ENCODE data around the gene SLC16A3.

SLC16A3 gene

GRCh38 chr17:82240506-82241182 lies 11.8 kb downstream of the SLC16A3 start:
- no peak for TF ChIP-seq ZNF274 (IDR thresholded peaks at IDR 0.05; ENCODE audit: low read depth, low read length)

GRCh38 chr17:82241183-82241925 lies 12.5 kb downstream of the SLC16A3 start:
- no peak overlapping the region for H3K4me3 ChIP-seq (ENCODE audit: low read length)
- TF ChIP-seq ZNF274 (IDR thresholded peaks at IDR 0.05; ENCODE audit: low read depth, low read length), result no peak

More at GRCh38 chr17:82240506-82241182, 11.8 kb downstream of the SLC16A3 start:
- no peak overlapping the region for H3K4me3 ChIP-seq (ENCODE audit: low read length)

GRCh38 chr17:82241926-82242697 lies 13.3 kb downstream of the SLC16A3 start:
- H3K4me3 ChIP-seq (ENCODE audit: low read length), result no peak overlapping the region
- no peak for TF ChIP-seq ZNF274 (IDR thresholded peaks at IDR 0.05; ENCODE audit: low read depth, low read length)

GRCh38 chr17:82242698-82242976 lies 13.8 kb downstream of the SLC16A3 start:
- TF ChIP-seq ZNF274 (IDR thresholded peaks at IDR 0.05; ENCODE audit: low read depth, low read length), result no peak
- no peak overlapping the region for H3K4me3 ChIP-seq (ENCODE audit: low read length)

DNA sequence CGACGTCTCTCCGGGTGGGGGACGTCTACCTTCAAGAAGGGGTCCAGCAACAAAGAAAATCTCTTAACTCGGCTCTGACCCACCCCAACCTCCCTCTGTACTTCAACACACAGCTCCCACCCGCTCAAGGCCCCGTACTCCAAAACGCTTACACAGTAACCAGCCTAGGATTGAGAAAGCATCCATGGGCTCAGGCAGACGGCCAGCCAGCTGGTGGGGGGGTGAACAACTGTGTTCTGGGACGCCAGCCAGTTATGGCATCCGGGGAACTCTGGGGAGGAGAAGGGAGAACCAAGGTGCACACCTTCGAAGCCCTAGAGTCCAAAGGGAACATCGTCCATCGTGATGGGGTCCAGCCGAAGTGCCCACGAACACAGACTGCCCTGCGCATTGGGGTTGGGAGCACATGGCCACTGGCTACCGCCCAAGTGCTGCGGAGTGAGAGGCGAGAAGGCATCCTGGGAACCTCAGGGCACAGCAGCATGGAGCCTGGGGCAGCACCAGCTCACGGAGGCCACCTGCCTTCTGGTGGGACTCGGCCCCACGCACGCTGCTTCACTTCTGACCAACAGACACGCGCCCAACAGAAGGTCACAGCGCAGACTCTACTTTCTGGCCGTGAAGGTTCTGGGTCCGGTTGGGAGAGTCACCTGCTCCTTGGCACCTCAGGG lies 14.3 kb downstream of the SLC16A3 start:
- H3K4me3 ChIP-seq (ENCODE audit: low read length), result no peak overlapping the region
- no peak for TF ChIP-seq ZNF274 (IDR thresholded peaks at IDR 0.05; ENCODE audit: low read depth, low read length)

GRCh38 chr17:82243648-82244412 lies 15.0 kb downstream of the SLC16A3 start:
- TF ChIP-seq ZNF274 (IDR thresholded peaks at IDR 0.05; ENCODE audit: low read depth, low read length), result no peak
- H3K4me3 ChIP-seq (ENCODE audit: low read length), result no peak overlapping the region

- H3K4me3 ChIP-seq (ENCODE audit: low read length), result no peak overlapping the region
Observed at GRCh38 chr17:82244413-82245133, 15.7 kb downstream of the SLC16A3 start.

GRCh38 chr17:82245134-82246039 lies 16.5 kb downstream of the SLC16A3 start:
- TF ChIP-seq ZNF274 (IDR thresholded peaks at IDR 0.05; ENCODE audit: low read depth, low read length), result no peak
- no peak overlapping the region for H3K4me3 ChIP-seq (ENCODE audit: low read length)

More at GRCh38 chr17:82244413-82245133, 15.7 kb downstream of the SLC16A3 start:
- no peak for TF ChIP-seq ZNF274 (IDR thresholded peaks at IDR 0.05; ENCODE audit: low read depth, low read length)

GRCh38 chr17:82246040-82246364 lies 17.2 kb downstream of the SLC16A3 start:
- TF ChIP-seq ZNF274 (IDR thresholded peaks at IDR 0.05; ENCODE audit: low read depth, low read length), result no peak
- H3K4me3 ChIP-seq (ENCODE audit: low read length), result no peak overlapping the region

DNA sequence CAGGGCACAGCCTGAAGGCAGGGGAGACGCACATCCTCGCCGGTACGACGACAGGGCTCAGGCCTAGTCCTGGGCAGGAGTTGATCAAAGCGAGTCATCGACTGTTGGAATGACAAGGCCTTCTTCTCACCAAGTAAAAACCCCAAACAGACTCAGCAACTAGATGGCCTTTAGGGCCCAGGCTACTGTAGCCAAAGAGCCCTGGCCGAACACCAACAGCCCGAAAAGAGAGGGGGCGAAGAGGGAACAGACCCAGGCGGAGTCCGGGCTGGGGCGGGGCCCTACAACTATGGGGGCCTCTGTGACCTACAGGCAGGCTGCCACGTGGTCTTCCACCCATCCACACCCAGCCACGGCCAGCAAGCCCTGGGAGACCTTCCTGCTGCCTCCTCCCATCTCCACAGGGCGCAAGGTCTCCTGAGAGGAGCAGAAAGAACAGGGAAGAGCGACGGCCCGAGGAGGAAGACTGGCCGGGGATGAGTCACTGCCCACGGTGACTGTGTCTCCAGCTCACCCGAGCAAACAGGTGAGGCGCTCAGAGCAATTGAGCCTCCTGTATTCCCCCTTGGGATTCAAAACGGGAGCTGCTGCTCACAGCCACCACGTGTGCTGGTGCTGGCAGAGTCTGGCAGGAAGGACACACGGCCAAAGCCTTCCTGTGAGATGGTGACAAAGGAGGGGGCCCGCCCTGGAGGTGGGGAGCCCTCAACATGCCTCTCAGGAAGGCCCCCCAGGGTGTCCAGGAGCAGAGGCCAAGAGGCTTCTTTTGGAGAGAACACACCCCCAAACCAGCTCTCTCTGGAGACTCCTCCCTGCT lies 17.7 kb downstream of the SLC16A3 start:
- H3K4me3 ChIP-seq (ENCODE audit: low read length), result no peak overlapping the region
- TF ChIP-seq ZNF274 (IDR thresholded peaks at IDR 0.05; ENCODE audit: low read depth, low read length), result no peak

GRCh38 chr17:82247182-82247823 lies 18.5 kb downstream of the SLC16A3 start:
- TF ChIP-seq ZNF274 (IDR thresholded peaks at IDR 0.05; ENCODE audit: low read depth, low read length), result no peak
- no peak overlapping the region for H3K4me3 ChIP-seq (ENCODE audit: low read length)

Measured in GM08714 (cell line).